ENCODE measurements around the gene MIEN1.
A peak's percentile ranks its signal among the peaks of the same experiment; 100 is the strongest.

The MIEN1 gene

GRCh38 chr17:39742856-39743436 lies 12.6 kb upstream of the MIEN1 start:
- DNase-seq (ENCODE audit: low spot score) = no peak
- TF ChIP-seq CTCF (IDR thresholded peaks at IDR 0.05; ENCODE audit: extremely low read depth, missing control alignments) = no peak

- TF ChIP-seq CTCF (IDR thresholded peaks at IDR 0.05; ENCODE audit: extremely low read depth, missing control alignments) = no peak
Measured at GRCh38 chr17:39742126-39742855, 12.0 kb upstream of the MIEN1 start.

GRCh38 chr17:39740357-39741111 lies 10.2 kb upstream of the MIEN1 start:
- DNase-seq (ENCODE audit: low spot score) = no peak
- no peak for TF ChIP-seq CTCF (IDR thresholded peaks at IDR 0.05; ENCODE audit: extremely low read depth, missing control alignments)

More at GRCh38 chr17:39742126-39742855, 12.0 kb upstream of the MIEN1 start:
- no peak for DNase-seq (ENCODE audit: low spot score)

- no peak for TF ChIP-seq CTCF (IDR thresholded peaks at IDR 0.05; ENCODE audit: extremely low read depth, missing control alignments)
- DNase-seq (ENCODE audit: low spot score) = no peak
Measured at GRCh38 chr17:39739885-39740356, 9.6 kb upstream of the MIEN1 start.

GRCh38 chr17:39738983-39739884 lies 8.9 kb upstream of the MIEN1 start:
- TF ChIP-seq CTCF (IDR thresholded peaks at IDR 0.05; ENCODE audit: extremely low read depth, missing control alignments) = no peak
- no peak for DNase-seq (ENCODE audit: low spot score)

- no peak for TF ChIP-seq CTCF (IDR thresholded peaks at IDR 0.05; ENCODE audit: extremely low read depth, missing control alignments)
- DNase-seq (ENCODE audit: low spot score) = peak; percentile 77
Measured at GRCh38 chr17:39738568-39738901, 8.2 kb upstream of the MIEN1 start.

Data from GM20000 (cell line).